ENCODE measurements around the gene FBH1.
"Not testable (repeated sequence)": the region's sequence is repeated elsewhere in the genome, so short reads cannot be mapped to it uniquely, and the experiment has no call there.

DNA sequence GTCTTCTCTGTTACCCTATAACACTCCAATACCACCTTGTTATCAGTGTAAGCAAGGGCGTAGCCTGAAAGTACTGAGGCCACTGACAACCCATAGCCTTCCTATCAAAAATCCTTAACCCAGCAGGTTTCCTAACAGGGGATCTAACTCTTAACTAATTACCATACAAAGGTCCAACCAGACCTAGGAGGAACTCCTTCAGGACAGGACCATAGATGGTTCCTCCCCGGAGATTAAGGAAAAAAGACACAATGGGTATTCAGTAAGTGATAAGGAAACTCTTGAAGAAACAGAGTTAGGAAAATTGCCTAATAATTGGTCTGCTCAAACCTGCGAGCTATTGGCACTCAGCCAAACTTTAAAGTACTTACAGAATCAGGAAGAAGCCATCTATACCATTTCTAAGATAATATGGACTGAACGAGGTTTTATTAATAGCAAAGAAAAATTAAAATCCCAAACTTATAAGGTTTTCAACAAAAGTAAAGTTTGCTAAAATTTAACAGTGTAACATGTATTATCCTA lies 22.9 kb upstream of the FBH1 start:
- TF ChIP-seq, protein P1, sequence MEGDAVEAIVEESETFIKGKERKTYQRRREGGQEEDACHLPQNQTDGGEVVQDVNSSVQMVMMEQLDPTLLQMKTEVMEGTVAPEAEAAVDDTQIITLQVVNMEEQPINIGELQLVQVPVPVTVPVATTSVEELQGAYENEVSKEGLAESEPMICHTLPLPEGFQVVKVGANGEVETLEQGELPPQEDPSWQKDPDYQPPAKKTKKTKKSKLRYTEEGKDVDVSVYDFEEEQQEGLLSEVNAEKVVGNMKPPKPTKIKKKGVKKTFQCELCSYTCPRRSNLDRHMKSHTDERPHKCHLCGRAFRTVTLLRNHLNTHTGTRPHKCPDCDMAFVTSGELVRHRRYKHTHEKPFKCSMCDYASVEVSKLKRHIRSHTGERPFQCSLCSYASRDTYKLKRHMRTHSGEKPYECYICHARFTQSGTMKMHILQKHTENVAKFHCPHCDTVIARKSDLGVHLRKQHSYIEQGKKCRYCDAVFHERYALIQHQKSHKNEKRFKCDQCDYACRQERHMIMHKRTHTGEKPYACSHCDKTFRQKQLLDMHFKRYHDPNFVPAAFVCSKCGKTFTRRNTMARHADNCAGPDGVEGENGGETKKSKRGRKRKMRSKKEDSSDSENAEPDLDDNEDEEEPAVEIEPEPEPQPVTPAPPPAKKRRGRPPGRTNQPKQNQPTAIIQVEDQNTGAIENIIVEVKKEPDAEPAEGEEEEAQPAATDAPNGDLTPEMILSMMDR (IDR thresholded peaks at IDR 0.05) = not testable (repeated sequence)
- not testable (repeated sequence) for TF ChIP-seq POLR2A (IDR thresholded peaks at IDR 0.05)

Data from body of pancreas (tissue), 4 donors.